CD4-positive, alpha-beta T cell treated with Interleukin-17A for 1 hour (primary cell): ENCODE measurements around the gene GPRIN3.

Experiments
- DNase-seq: peaks from one replicate; pipeline ENCODE4 v3.0.0-alpha.2; 2020

The GPRIN3 gene

DNA sequence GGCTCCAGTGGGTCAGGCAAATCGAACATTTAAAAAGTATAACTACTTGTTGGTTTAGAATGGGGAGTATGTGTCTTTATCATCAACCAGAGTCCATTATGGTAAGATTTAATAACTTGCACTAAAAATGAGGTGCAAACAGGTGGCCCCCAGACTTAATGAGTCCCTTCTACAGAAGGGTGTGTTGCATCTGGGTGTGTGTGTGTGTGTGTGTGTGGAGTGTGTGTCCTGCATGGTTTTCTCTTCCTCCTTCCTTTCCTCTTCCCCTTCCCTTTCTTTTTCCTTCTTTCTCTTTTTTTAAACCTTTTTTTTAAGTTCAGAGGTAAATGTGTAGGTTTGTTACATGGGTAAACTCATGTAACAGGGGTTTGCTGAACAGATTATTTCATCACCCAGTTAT, 53.7 kb downstream of the GPRIN3 start:
- DNase-seq, result no peak

GRCh38 chr4:89253311-89253710, 54.3 kb downstream of the GPRIN3 start:
- no peak for DNase-seq

- DNase-seq, result no peak
Observed at GRCh38 chr4:89251396-89251795, 56.2 kb downstream of the GPRIN3 start.

DNA sequence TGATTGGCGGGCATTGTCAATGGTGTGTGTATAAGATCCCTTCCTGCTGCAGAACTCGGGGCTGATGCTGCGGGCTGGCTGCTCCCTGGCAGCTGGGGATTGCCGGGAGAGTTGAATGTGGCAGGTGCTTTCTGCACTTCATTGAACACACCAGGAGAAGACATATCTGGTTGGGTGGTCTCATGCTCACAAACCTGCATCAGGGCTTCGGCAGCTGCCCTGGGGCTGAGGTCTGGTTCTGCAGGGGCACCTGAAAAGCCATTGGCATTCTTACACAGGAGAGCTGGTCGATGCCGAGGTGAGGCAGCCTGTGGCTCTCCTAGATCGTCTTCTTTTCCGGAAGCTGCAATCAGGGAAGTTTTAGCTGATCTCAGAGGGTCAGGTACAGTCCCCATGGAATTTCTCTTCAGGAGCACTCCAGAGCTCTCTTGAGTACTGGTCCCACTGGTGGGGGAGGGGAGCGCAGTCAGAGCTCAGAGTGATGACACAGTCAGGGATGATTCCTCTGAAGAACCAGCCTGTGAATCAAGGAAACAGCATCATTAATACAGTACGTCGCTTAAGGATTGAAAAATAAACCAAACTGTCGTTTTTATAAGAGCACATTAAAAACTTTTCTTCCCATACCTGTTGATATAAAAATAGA, 57.8 kb downstream of the GPRIN3 start:
- DNase-seq, result no peak

DNA sequence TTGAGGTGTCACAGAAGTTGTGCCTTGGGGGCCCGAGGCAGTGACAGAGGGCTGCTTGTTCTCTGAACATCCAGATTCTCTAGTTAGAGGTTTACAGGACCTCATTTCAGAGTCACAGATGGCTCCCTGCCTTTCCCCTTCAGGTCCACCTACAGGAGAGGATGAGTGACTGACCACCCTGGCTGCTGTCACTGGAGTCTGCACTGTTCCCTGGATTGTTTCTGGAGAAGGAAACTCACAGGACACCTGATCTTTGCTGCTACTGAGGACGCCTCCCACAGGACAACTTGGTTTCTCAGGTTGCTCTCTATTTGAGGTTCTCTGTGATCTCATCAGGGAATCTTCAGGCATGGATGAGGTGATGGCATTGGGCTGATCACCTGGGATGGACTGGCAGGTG, 58.3 kb downstream of the GPRIN3 start:
- DNase-seq, result no peak

DNA sequence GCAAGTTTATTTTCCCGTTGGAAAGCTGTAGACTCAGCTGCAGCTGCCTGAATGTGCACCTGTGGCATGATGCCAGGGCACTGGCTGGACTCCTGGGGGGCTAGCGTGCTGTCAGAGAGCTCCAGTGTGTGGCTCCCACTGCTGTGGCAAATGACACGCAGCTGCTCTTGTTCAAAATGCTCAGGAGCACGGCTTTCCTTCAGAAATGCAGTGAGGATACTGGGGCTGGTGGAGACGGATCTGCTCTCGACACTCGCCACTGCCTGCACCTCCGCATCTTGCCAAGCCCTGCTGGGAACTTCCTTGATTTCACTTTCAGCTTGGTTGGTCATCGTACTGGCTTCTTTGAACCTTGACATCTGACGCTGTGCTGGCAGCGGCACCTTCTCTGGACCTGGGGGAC, 58.7 kb downstream of the GPRIN3 start:
- no peak for DNase-seq

- no peak for DNase-seq
Observed at GRCh38 chr4:89247951-89248350, 59.6 kb downstream of the GPRIN3 start.

DNA sequence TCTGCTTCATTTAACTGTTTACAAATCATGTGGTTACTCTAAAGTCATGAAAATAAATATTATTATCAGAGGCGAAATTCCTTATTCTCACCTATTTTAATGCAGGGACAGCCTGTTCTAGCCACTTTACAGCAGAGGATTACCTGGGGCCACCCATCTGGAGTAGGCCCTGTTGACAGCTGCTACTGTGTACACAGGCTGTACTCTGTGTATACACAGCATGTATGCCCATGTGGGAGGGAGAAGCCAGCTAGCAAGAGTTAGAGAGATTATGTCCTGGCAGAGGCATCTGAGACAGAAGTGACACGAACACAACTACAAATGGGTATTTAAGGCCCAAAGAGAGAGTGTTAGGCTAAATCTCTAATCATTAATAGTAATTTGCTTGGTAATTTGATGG, 62.1 kb downstream of the GPRIN3 start:
- DNase-seq, result no peak

DNA sequence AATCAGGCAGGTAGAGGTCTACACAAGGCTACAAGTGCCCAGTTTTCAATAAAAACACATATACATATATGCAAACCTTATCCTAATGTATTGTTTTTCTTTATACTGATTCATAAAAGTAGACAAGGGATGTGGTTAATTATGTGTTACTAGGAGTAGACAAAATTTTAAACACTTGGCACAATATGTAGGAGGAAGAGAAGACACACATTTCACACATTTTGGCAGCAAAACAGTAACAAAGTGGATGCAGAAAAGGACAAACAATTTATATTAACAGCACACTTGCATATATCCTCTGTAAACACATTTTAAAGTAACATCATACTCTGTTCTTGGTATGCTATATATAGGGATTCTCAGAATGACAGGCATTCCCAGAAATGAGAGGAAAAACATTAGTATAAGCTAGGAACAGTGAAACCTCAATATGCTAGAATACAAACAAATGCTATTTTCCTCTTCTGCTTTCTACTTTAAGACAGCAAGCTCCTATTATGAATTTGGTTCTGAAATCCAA, 63.8 kb downstream of the GPRIN3 start:
- no peak for DNase-seq

GRCh38 chr4:89242864-89243732, 64.5 kb downstream of the GPRIN3 start:
- peak; percentile 85 for DNase-seq

GRCh38 chr4:89242216-89242615, 65.4 kb downstream of the GPRIN3 start:
- no peak for DNase-seq

DNA sequence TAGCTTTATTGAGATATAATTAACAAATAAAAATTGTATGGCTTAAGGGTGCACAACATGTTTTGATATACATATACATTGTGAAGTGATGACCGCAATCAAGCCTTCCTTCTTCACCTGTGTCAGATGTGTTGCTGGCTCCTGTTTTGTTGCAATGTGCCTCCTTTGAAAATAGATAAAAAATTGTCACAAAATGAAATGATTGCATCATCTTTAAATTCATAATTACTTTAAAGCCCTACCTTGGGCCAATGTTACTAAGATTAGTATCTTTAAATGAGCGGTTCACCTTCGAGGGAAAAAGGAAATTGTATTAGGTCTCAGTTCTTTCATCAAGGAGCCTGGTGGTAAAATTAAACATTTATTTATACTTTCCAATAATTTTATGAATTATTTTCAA, 77.3 kb downstream of the GPRIN3 start:
- no peak for DNase-seq

- DNase-seq, result peak; percentile 84
Observed at GRCh38 chr4:89226665-89227574, 80.7 kb downstream of the GPRIN3 start.

GRCh38 chr4:89222170-89222569, 85.4 kb downstream of the GPRIN3 start:
- DNase-seq, result no peak

DNA sequence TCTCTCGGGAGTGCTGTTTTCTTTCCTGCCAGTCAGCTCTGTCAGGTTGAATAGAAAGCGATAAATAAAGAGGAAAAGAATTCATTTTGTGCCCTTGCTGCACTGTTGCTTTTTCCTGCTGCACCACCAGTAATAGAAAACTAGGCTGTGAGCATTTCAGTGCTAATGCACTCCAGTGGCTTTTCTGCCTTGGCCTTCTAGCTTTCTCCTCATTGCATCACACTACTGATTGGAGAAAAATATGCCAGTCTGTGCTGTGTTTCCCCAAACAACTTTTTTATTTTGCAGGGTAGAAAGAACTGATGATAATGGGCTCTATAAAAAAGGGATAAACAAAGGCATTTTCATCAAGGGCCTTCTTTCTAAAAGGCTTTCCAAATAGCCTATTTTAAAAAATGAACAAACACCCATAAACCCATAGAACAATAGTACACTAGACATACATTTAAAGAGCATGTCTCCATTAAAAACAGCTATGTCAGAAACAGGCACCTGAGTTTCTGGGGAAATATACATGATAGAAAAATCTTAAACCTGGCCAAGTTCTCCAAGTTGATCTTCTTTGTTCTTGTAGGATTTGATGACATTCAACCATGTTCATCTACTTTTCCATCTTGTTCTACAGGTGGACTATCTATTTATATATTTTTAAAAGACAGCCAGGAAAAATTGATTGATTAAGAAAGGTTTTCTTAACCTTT, 86.3 kb downstream of the GPRIN3 start:
- DNase-seq, result no peak

GRCh38 chr4:89218587-89218986, 89.0 kb downstream of the GPRIN3 start:
- DNase-seq, result no peak

- DNase-seq, result no peak
Observed at GRCh38 chr4:89217604-89218003, 90.0 kb downstream of the GPRIN3 start.

DNA sequence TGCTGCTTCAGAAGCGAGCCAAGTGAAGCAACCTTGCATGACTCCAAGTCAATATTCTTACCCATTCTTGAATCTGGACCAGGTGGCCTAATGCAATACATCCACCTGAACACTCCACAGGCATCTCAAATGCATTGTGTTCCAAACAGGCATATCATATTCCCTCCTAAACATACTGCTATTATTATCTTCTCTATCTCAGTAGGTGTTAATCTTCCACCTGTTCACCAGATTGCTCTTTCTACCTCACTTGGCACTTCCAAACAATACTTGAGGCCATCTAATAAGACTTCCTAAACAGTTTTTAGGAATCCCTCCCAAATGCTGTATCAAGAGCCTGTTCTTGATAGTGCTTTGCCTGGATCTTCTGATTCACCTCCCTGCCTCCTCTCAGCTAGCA, 90.7 kb downstream of the GPRIN3 start:
- DNase-seq, result no peak

DNA sequence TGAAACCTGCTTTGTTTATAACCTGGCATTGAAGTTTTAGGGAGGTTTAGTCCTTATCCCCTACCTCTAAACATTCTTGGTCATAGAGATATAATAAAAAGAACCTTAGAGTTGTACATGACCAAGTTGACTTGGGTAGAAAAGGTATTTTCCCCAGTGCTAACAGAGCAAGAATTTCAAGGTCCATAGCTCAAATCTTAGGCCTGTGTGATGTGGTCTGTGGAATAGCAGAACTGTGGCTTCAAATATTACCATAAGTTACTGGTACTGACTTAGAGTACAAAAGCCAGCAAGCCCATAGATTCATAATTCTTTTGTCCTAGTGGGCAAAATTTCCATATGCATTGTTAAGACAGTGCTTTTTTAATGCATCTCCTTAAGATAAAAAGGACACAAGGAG, 91.2 kb downstream of the GPRIN3 start:
- no peak for DNase-seq

- no peak for DNase-seq
Observed at GRCh38 chr4:89215736-89216135, 91.9 kb downstream of the GPRIN3 start.

- DNase-seq, result no peak
Observed at GRCh38 chr4:89214308-89214707, 93.3 kb downstream of the GPRIN3 start.

DNA sequence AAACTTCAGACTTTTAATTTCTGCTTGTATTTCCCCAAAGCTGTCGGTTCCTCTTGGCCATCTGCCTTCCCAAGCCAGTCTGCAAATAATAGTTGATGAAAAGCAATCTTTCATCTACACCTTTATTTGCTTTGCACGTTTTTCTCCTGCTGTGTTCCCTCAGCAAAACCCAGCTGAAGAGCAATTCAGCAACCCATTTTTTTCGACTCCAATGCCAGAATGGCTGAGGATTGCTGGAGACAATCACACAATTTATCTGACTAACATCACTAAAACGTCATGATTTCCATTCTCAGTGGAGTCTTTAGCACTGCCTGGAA, 94.3 kb downstream of the GPRIN3 start:
- no peak for DNase-seq
